GM12865 (cell line): Measurements from ENCODE around the gene RGS16.

Source experiments
- DNase-seq: peaks from one replicate; pipeline ENCODE4 v3.0.0; 2010; ENCODE audit warnings: low read depth
- H3K4me3 ChIP-seq: 2 replicates; pipeline ENCODE4 v1.5.1; 2011; ENCODE audit warnings: mild to moderate bottlenecking, low read depth, low read length, control low read depth
- CTCF ChIP-seq: IDR thresholded peaks from 2 replicates; pipeline ENCODE4 v1.5.1; 2011; ENCODE audit warnings: low read length, control low read depth, low read depth, inconsistent platforms; ENCODE audit not compliant: insufficient read depth; ENCODE audit errors: missing control alignments

RGS16 gene

GRCh38 chr1:182617734-182618351, 13.7 kb upstream of the RGS16 start:
- peak; percentile 51 for DNase-seq
- no peak for TF ChIP-seq CTCF
- no peak overlapping the region for H3K4me3 ChIP-seq

GRCh38 chr1:182617014-182617429, 12.8 kb upstream of the RGS16 start:
- H3K4me3 ChIP-seq = no peak overlapping the region
- no peak for TF ChIP-seq CTCF
- DNase-seq = no peak

GRCh38 chr1:182616130-182617013, 12.2 kb upstream of the RGS16 start:
- peak overlapping the region; percentile 3; the same call in 1 of the 2 replicates for H3K4me3 ChIP-seq
- no peak for TF ChIP-seq CTCF
- DNase-seq = peak; percentile 96

GRCh38 chr1:182615468-182616129, 11.4 kb upstream of the RGS16 start:
- TF ChIP-seq CTCF = no peak
- DNase-seq = peak; percentile 79
- peak overlapping the region; percentile 76 for H3K4me3 ChIP-seq

GRCh38 chr1:182614796-182615454, 10.7 kb upstream of the RGS16 start:
- no peak for TF ChIP-seq CTCF
- H3K4me3 ChIP-seq = peak overlapping the region; percentile 76
- DNase-seq = peak; percentile 87

GRCh38 chr1:182611787-182612186, 7.6 kb upstream of the RGS16 start:
- no peak for DNase-seq
- no peak for TF ChIP-seq CTCF
- no peak overlapping the region for H3K4me3 ChIP-seq
